SK-N-SH treated with all-trans-retinoic acid at 6 μM for 48 hours (cell line): ENCODE results near the gene BBC3.

Experiments
- ATAC-seq: fragments of 200-7000 bp; cut with Tn5 transposase; 3 replicates; pipeline ENCODE4 v1.9.1; 2020; ENCODE audit warnings: mild to moderate bottlenecking, moderate library complexity
- ARNTL ChIP-seq: fragments of 450-650 bp; formaldehyde crosslinking; IDR thresholded peaks from 2 replicates; pipeline ENCODE4 v1.5.0; 2020; ENCODE audit warnings: low read depth, mild to moderate bottlenecking, moderate library complexity, borderline replicate concordance
- CSDC2 ChIP-seq: fragments of 250-450 bp; sonication (Bioruptor Pico); IDR thresholded peaks from 2 replicates; pipeline ENCODE4 v1.5.0; 2020; ENCODE audit warnings: mild to moderate bottlenecking, moderate library complexity
- GLIS3 ChIP-seq: fragments of 250-450 bp; sonication (Bioruptor Pico); IDR thresholded peaks from 2 replicates; pipeline ENCODE4 v1.5.0; 2020; ENCODE audit warnings: mild to moderate bottlenecking, moderate library complexity
- ISL1 ChIP-seq: fragments of 250-450 bp; sonication (Bioruptor Pico); IDR thresholded peaks from 2 replicates; pipeline ENCODE4 v2.1.2; 2022; ENCODE audit warnings: mild to moderate bottlenecking, moderate library complexity
- OSR1 ChIP-seq: fragments of 250-450 bp; sonication (Bioruptor Pico); IDR thresholded peaks from 2 replicates; pipeline ENCODE4 v1.8.0; 2022; ENCODE audit warnings: moderate library complexity, mild to moderate bottlenecking, inconsistent platforms
- PATZ1 ChIP-seq: fragments of 250-450 bp; sonication (Bioruptor Pico); IDR thresholded peaks from 2 replicates; pipeline ENCODE4 v1.8.0; 2020; ENCODE audit warnings: mild to moderate bottlenecking, moderate library complexity, borderline replicate concordance
- PPARA ChIP-seq: fragments of 250-450 bp; sonication (Bioruptor Pico); IDR thresholded peaks from 2 replicates; pipeline ENCODE4 v1.5.0; 2020; ENCODE audit warnings: mild to moderate bottlenecking, borderline replicate concordance
- RARB ChIP-seq: fragments of 250-450 bp; sonication (Bioruptor Pico); IDR thresholded peaks from 2 replicates; pipeline ENCODE4 v1.8.0; 2021; ENCODE audit warnings: mild to moderate bottlenecking, moderate library complexity
- TCF4 ChIP-seq: fragments of 250-450 bp; sonication (Bioruptor Pico); IDR thresholded peaks from 2 replicates; pipeline ENCODE4 v1.8.0; 2021; ENCODE audit warnings: mild to moderate bottlenecking, moderate library complexity, borderline replicate concordance
- TOX ChIP-seq: fragments of 250-450 bp; sonication (Bioruptor Pico); IDR thresholded peaks from 2 replicates; pipeline ENCODE4 v1.8.0; 2021; ENCODE audit warnings: mild to moderate bottlenecking, moderate library complexity, borderline replicate concordance
- TSHZ2 ChIP-seq: fragments of 250-450 bp; sonication (Bioruptor Pico); IDR thresholded peaks from 2 replicates; pipeline ENCODE4 v1.5.0; 2020; ENCODE audit warnings: mild to moderate bottlenecking, moderate library complexity
- ZC3H10 ChIP-seq: fragments of 250-450 bp; sonication (Bioruptor Pico); IDR thresholded peaks from 2 replicates; pipeline ENCODE4 v1.5.1; 2021; ENCODE audit warnings: mild to moderate bottlenecking, moderate library complexity
- ZFP3 ChIP-seq: fragments of 250-450 bp; sonication (Bioruptor Pico); IDR thresholded peaks from 2 replicates; pipeline ENCODE4 v1.5.0; 2020; ENCODE audit warnings: mild to moderate bottlenecking, moderate library complexity
- ZFP30 ChIP-seq: fragments of 450-650 bp; formaldehyde crosslinking; IDR thresholded peaks from 2 replicates; pipeline ENCODE4 v1.5.0; 2022; ENCODE audit warnings: mild to moderate bottlenecking, moderate library complexity
- ZNF565 ChIP-seq: fragments of 450-650 bp; formaldehyde crosslinking; conservative IDR thresholded peaks from 2 replicates; pipeline ENCODE4 v1.5.0; 2020; ENCODE audit warnings: low read depth, mild to moderate bottlenecking, moderate library complexity
- ZNF70 ChIP-seq: fragments of 450-650 bp; formaldehyde crosslinking; IDR thresholded peaks from 2 replicates; pipeline ENCODE4 v1.5.0; 2020; ENCODE audit warnings: mild to moderate bottlenecking, moderate library complexity
- ZNF8 ChIP-seq: fragments of 450-650 bp; formaldehyde crosslinking; IDR thresholded peaks from 2 replicates; pipeline ENCODE4 v1.5.0; 2020; ENCODE audit warnings: mild to moderate bottlenecking, moderate library complexity
- TF ChIP-seq, protein P1 (sequence below): fragments of 250-450 bp; sonication (Bioruptor Pico); IDR thresholded peaks from 2 replicates; pipeline ENCODE4 v1.8.0; 2021; ENCODE audit warnings: low read depth, mild to moderate bottlenecking, moderate library complexity, borderline replicate concordance
- TF ChIP-seq, protein P2 (sequence below): fragments of 250-450 bp; sonication (Bioruptor Pico); IDR thresholded peaks from 2 replicates; pipeline ENCODE4 v1.5.1; 2020; ENCODE audit warnings: low read depth, mild to moderate bottlenecking, moderate library complexity

The BBC3 gene

DNA sequence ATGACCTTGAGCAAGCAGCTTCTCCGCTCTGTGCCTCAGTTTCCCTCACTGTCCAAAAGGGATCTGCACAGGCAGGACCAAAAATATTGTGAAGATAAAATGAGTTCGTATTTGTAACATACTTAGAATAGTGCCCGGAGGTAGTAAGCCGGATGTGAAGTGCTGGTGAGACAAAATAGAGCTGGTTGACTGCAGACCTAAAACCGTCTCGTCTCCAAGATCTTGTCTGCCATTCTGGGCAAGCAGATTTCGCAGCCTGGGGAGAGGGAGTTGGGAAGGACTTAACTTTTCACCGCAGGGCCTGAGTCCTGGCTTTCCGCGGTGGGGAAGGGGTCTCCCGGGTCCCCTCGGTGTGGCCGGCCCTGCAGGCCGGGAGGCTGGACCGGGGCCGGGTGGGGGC, 8.2 kb upstream of the BBC3 start:
- ATAC-seq, result no peak
- TF ChIP-seq GLIS3 (CRISPR knock-in tag), result no peak
- TF ChIP-seq, protein P1, sequence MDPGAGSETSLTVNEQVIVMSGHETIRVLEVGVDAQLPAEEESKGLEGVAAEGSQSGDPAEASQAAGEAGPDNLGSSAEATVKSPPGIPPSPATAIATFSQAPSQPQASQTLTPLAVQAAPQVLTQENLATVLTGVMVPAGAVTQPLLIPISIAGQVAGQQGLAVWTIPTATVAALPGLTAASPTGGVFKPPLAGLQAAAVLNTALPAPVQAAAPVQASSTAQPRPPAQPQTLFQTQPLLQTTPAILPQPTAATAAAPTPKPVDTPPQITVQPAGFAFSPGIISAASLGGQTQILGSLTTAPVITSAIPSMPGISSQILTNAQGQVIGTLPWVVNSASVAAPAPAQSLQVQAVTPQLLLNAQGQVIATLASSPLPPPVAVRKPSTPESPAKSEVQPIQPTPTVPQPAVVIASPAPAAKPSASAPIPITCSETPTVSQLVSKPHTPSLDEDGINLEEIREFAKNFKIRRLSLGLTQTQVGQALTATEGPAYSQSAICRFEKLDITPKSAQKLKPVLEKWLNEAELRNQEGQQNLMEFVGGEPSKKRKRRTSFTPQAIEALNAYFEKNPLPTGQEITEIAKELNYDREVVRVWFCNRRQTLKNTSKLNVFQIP, result no peak
- no peak for TF ChIP-seq ISL1
- TF ChIP-seq TCF4 (CRISPR knock-in tag), result no peak
- TF ChIP-seq TOX (CRISPR knock-in tag), result no peak
- TF ChIP-seq, protein P2, sequence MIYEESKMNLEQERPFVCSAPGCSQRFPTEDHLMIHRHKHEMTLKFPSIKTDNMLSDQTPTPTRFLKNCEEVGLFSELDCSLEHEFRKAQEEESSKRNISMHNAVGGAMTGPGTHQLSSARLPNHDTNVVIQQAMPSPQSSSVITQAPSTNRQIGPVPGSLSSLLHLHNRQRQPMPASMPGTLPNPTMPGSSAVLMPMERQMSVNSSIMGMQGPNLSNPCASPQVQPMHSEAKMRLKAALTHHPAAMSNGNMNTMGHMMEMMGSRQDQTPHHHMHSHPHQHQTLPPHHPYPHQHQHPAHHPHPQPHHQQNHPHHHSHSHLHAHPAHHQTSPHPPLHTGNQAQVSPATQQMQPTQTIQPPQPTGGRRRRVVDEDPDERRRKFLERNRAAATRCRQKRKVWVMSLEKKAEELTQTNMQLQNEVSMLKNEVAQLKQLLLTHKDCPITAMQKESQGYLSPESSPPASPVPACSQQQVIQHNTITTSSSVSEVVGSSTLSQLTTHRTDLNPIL (CRISPR knock-in tag), result no peak

DNA sequence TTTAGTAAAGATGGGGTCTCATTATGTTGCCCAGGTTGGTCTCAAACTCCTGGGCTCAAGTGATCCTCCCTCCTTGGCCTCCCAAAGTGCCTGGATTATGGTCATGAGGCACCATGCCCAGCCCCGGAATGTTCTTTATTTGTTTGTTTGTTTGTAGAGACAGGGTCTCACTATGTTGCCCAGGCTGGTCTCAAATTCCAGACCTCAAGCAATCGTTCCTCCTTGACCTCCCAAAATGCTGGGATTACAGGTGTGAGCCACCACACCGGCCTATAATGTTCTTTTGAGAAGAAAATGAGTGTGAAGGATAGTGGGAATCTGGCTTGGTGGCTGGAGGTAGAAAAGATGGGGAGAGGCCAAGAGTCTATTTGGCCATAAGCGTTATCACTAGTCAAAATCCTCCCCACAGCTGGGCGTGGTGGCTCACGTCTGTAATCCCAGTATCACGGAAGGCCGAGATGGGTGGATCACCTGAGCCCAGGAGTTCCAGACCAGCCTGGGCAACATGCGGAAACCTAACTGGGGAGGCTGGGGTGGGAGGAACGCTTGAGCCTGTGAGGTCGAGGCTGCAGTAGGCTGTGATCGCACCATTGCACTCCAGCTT, 5.2 kb upstream of the BBC3 start:
- no peak for ATAC-seq
- no peak for TF ChIP-seq ZNF8 (CRISPR knock-in tag)
- TF ChIP-seq, protein P1, result no peak
- TF ChIP-seq TSHZ2, result no peak
- no peak for TF ChIP-seq OSR1 (CRISPR knock-in tag)
- TF ChIP-seq TCF4 (CRISPR knock-in tag), result no peak
- no peak for TF ChIP-seq PATZ1 (CRISPR knock-in tag)
- TF ChIP-seq TOX (CRISPR knock-in tag), result no peak
- TF ChIP-seq, protein P2 (CRISPR knock-in tag), result no peak
- TF ChIP-seq ZNF565 (CRISPR knock-in tag), result no peak
- no peak for TF ChIP-seq CSDC2 (CRISPR knock-in tag)
- TF ChIP-seq ZNF70 (CRISPR knock-in tag), result no peak

DNA sequence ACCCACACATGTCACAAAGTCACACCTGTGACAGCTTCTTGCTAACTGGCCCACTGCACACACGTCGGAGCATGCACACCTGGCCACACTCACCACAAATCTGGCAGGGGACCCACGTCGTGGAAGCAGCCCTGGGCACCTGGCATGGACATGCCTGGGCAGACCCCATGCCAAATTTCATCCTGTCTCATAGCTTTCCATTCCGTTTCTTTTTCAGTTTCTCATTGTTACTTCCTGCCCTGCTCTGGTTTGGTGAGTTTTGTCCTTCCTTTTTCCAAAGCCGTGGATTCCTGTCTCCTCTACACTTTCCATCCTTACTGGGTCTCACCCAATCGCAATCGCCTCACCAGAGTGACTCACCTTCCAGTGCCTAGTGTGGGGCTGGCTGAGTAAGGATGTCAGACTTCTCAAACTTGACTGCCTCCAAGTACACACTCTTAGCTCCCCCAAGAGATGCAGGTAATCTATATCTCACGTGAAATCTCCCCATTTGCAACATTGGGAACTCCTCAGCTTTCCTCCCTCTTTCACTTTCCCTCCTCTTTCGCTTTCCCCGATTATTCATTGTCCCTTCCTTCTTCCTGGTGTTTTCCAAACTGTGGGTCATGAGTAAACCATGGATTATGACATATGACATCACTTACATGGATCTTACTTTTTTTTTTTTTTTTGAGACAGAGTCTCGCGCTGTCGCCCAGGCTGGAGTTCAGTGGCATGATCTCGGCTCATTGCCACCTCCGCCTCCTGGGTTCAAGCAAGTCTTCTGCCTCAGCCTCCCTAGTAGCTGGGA, 1.6 kb upstream of the BBC3 start:
- ATAC-seq, result peak; percentile 5
- TF ChIP-seq ZNF70 (CRISPR knock-in tag) (no peak), RARB (CRISPR knock-in tag) (no peak), ZNF8 (CRISPR knock-in tag) (no peak), ZFP3 (no peak), ARNTL (no peak), PPARA (no peak), ISL1 (no peak), PATZ1 (CRISPR knock-in tag) (no peak), ZC3H10 (CRISPR knock-in tag) (no peak), CSDC2 (CRISPR knock-in tag) (no peak), ZNF565 (CRISPR knock-in tag) (no peak), ZFP30 (CRISPR knock-in tag) (no peak), GLIS3 (CRISPR knock-in tag) (no peak)
